Lower leg skin (tissue), 3 donors: ENCODE results near the gene LDLRAP1.

ENCODE experiments used
- CTCF ChIP-seq, 3 donors: fragments of 450-650 bp; IDR thresholded peaks; one replicate each; pipeline ENCODE4 v1.5.1; 2016; ENCODE audit warnings: antibody characterized with exemption in 3 of 3, mild to moderate bottlenecking in 3 of 3, moderate library complexity in 2 of 3
- POLR2A ChIP-seq, 2 donors: fragments of 450-650 bp; IDR thresholded peaks; one replicate each; pipeline ENCODE4 v1.6.1; 2016 to 2017; ENCODE audit warnings: antibody characterized with exemption in 2 of 2, mild to moderate bottlenecking in 1 of 2, moderate library complexity in 1 of 2

- TF ChIP-seq CTCF (IDR thresholded peaks at IDR 0.05), result peak in 1 of 3 donors; percentile 67
- TF ChIP-seq POLR2A (IDR thresholded peaks at IDR 0.05), result no peak
Measured at GRCh38 chr1:25608488-25609178, 65.2 kb downstream of the LDLRAP1 start.
